ENCODE data around the gene ARHGDIG. TPM values are rescaled to one million over a fixed set of nuclear protein-coding genes. Genes with fewer than 3 reads are reported as not detected.

ARHGDIG gene
- total and polyA plus RNA-seq, 9 of the 15 experiments (the other 6 are each of a cell fraction or from before 2014, with no cell fraction given), result 0.36 to 2.5 (median 0.64) TPM; not detected in 2

DNA sequence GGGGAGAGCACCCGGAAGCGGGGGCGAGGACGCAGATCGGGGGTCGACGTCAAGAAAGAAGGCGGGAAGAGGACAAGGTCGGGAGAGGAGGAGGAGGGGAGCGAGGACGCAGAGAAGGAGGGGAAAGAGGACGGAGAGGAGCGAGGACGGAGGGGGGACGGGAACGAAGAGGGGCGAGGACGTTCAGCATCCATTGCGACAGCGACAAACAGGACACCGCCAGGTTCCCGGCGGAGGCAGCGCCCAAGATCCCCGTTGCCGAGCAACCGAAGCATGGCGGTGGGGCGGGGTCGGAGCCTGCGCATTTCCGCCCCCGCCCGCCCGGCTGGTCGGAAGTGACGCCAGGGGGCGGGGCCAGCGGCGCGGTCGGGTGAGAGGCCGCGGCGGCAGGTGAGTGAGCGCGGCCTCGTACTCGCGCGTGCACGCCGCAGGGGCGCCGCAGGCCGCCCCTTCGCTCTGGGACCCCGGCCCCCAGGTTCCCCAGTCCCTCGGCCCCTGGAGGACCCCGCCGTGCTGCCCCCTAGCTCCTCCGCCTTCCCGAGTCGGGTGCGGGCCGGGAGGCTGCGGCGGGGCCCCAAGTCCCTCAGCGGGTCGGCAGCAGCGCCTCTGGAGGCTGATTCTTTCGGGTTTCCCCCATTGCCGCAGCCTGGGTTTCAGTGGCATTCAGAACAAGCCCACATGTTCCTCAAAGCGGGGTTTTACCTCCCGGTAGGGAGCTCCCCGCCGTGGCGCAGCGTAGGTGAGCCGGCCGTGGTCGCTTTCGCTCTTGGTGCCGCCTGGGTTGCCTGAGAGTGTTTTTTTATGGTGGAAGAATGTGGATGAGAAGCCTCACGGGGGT, 45.7 kb upstream of the ARHGDIG start, which contains the start of gene FAM234A (continued):
- TF ChIP-seq ZNF830 (CRISPR knock-in tag; IDR thresholded peaks at IDR 0.05) (no peak), HNRNPH1 (optimal IDR thresholded peaks at IDR 0.05; ENCODE audit: low read depth, low read length) (no peak), LARP7 (IDR thresholded peaks at IDR 0.05) (peak; percentile 91; the same call in 1 of the 2 replicates), HDAC6 (IDR thresholded peaks at IDR 0.05; ENCODE audit: low read depth, low read length) (no peak), NCOA1 (IDR thresholded peaks at IDR 0.05; ENCODE audit: low read depth) (peak; percentile 46; the same call in 1 of the 2 replicates), HNRNPK (IDR thresholded peaks at IDR 0.05; ENCODE audit: low read depth, low read length, poor library complexity, severe bottlenecking) (no peak), RBFOX2 (IDR thresholded peaks at IDR 0.05; ENCODE audit: low read depth, low read length) (peak; percentile 90)
- TF ChIP-seq, protein P1, sequence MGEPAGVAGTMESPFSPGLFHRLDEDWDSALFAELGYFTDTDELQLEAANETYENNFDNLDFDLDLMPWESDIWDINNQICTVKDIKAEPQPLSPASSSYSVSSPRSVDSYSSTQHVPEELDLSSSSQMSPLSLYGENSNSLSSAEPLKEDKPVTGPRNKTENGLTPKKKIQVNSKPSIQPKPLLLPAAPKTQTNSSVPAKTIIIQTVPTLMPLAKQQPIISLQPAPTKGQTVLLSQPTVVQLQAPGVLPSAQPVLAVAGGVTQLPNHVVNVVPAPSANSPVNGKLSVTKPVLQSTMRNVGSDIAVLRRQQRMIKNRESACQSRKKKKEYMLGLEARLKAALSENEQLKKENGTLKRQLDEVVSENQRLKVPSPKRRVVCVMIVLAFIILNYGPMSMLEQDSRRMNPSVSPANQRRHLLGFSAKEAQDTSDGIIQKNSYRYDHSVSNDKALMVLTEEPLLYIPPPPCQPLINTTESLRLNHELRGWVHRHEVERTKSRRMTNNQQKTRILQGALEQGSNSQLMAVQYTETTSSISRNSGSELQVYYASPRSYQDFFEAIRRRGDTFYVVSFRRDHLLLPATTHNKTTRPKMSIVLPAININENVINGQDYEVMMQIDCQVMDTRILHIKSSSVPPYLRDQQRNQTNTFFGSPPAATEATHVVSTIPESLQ (CRISPR knock-in tag; IDR thresholded peaks at IDR 0.05), result no peak; the same call in 1 of the 2 replicates
- TF ChIP-seq, protein P2, sequence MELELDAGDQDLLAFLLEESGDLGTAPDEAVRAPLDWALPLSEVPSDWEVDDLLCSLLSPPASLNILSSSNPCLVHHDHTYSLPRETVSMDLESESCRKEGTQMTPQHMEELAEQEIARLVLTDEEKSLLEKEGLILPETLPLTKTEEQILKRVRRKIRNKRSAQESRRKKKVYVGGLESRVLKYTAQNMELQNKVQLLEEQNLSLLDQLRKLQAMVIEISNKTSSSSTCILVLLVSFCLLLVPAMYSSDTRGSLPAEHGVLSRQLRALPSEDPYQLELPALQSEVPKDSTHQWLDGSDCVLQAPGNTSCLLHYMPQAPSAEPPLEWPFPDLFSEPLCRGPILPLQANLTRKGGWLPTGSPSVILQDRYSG (tag; conservative IDR thresholded peaks at IDR 0.05; ENCODE audit: low read depth), result no peak
- TF ChIP-seq, protein P3, sequence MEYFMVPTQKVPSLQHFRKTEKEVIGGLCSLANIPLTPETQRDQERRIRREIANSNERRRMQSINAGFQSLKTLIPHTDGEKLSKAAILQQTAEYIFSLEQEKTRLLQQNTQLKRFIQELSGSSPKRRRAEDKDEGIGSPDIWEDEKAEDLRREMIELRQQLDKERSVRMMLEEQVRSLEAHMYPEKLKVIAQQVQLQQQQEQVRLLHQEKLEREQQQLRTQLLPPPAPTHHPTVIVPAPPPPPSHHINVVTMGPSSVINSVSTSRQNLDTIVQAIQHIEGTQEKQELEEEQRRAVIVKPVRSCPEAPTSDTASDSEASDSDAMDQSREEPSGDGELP (CRISPR knock-in tag; IDR thresholded peaks at IDR 0.05; ENCODE audit: borderline replicate concordance), result peak; percentile 68; the same call in 1 of the 2 replicates
- TF ChIP-seq, protein P4, sequence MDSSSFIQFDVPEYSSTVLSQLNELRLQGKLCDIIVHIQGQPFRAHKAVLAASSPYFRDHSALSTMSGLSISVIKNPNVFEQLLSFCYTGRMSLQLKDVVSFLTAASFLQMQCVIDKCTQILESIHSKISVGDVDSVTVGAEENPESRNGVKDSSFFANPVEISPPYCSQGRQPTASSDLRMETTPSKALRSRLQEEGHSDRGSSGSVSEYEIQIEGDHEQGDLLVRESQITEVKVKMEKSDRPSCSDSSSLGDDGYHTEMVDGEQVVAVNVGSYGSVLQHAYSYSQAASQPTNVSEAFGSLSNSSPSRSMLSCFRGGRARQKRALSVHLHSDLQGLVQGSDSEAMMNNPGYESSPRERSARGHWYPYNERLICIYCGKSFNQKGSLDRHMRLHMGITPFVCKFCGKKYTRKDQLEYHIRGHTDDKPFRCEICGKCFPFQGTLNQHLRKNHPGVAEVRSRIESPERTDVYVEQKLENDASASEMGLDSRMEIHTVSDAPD (CRISPR knock-in tag; IDR thresholded peaks at IDR 0.05), result no peak
- TF ChIP-seq, protein P5, sequence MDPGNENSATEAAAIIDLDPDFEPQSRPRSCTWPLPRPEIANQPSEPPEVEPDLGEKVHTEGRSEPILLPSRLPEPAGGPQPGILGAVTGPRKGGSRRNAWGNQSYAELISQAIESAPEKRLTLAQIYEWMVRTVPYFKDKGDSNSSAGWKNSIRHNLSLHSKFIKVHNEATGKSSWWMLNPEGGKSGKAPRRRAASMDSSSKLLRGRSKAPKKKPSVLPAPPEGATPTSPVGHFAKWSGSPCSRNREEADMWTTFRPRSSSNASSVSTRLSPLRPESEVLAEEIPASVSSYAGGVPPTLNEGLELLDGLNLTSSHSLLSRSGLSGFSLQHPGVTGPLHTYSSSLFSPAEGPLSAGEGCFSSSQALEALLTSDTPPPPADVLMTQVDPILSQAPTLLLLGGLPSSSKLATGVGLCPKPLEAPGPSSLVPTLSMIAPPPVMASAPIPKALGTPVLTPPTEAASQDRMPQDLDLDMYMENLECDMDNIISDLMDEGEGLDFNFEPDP (CRISPR knock-in tag; IDR thresholded peaks at IDR 0.05), result no peak
- TF ChIP-seq, protein P6, sequence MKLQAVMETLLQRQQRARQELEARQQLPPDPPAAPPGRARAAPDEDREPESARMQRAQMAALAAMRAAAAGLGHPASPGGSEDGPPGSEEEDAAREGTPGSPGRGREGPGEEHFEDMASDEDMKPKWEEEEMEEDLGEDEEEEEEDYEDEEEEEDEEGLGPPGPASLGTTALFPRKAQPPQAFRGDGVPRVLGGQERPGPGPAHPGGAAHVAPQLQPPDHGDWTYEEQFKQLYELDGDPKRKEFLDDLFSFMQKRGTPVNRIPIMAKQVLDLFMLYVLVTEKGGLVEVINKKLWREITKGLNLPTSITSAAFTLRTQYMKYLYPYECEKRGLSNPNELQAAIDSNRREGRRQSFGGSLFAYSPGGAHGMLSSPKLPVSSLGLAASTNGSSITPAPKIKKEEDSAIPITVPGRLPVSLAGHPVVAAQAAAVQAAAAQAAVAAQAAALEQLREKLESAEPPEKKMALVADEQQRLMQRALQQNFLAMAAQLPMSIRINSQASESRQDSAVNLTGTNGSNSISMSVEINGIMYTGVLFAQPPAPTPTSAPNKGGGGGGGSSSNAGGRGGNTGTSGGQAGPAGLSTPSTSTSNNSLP (IDR thresholded peaks at IDR 0.05; ENCODE audit: borderline replicate concordance, low read depth, low read length), result no peak
- TF ChIP-seq, protein P7, sequence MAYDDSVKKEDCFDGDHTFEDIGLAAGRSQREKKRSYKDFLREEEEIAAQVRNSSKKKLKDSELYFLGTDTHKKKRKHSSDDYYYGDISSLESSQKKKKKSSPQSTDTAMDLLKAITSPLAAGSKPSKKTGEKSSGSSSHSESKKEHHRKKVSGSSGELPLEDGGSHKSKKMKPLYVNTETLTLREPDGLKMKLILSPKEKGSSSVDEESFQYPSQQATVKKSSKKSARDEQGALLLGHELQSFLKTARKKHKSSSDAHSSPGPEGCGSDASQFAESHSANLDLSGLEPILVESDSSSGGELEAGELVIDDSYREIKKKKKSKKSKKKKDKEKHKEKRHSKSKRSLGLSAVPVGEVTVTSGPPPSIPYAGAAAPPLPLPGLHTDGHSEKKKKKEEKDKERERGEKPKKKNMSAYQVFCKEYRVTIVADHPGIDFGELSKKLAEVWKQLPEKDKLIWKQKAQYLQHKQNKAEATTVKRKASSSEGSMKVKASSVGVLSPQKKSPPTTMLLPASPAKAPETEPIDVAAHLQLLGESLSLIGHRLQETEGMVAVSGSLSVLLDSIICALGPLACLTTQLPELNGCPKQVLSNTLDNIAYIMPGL (CRISPR knock-in tag; IDR thresholded peaks at IDR 0.05), result peak; percentile 32; the same call in 1 of the 2 replicates
